Measurements from ENCODE around the gene ARL8B. TPM values are rescaled to one million over a fixed set of nuclear protein-coding genes. Genes with fewer than 3 reads are reported as not detected.
"Not testable (repeated sequence)": the region's sequence is repeated elsewhere in the genome, so short reads cannot be mapped to it uniquely, and the experiment has no call there.

The ARL8B gene
- total RNA-seq, 3 donors from 2014 or later: 47.2 to 68.5 (median 52.3) TPM

GRCh38 chr3:5098346-5098745 is 23.7 kb upstream of the ARL8B start:
- no peaks in the 10 kb centered on the region for H3K9me3 ChIP-seq

DNA sequence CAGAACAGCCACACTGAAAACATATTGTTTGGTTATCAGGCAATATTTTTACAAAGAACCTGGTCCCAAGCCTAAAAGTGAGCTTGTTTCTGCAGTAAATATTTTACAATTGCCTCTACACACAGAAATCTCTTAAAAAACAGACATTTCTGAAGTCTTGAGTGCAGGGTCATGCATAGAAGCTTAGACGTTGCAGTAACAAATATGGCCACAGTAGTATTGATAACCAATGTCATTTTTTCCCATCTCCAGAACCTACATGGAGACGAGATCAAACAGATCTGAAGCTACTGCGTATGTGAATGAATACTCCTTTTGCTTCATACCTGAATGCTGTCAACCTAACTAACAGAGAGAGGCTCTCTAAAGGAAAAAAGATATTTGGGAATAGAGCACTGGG is 19.6 kb upstream of the ARL8B start:
- no peak overlapping the region for H3K4me3 ChIP-seq

More at GRCh38 chr3:5098346-5098745, 23.7 kb upstream of the ARL8B start:
- Histone ChIP-seq H3K36me3 (no peaks in the 10 kb centered on the region), H3K4me3 (no peak overlapping the region), H3K27ac (no peak overlapping the region), H3K27me3 (peaks cover 0 to 5% of the 10 kb centered on the region in 2 donors), H3K4me1 (no peaks in the 10 kb centered on the region)
- TF ChIP-seq CTCF (IDR thresholded peaks at IDR 0.05) (no peak), POLR2AphosphoS5 (IDR thresholded peaks at IDR 0.05) (no peak), POLR2A (IDR thresholded peaks at IDR 0.05) (no peak)
- intact Hi-C loops (cut with DNase I; ENCODE audit: low total_unique reads): no loop called here
- DNase-seq (ENCODE audit: low spot score in 2 of 2): no peak

GRCh38 chr3:5103743-5104142 is 18.3 kb upstream of the ARL8B start:
- Histone ChIP-seq H3K9me3 (no peaks in the 10 kb centered on the region), H3K27me3 (no peaks in the 10 kb centered on the region), H3K4me1 (no peaks in the 10 kb centered on the region), H3K36me3 (no peaks in the 10 kb centered on the region), H3K4me3 (no peak overlapping the region), H3K27ac (no peak overlapping the region)
- no peak for TF ChIP-seq CTCF (IDR thresholded peaks at IDR 0.05)
- no peak for TF ChIP-seq POLR2A (IDR thresholded peaks at IDR 0.05)
- no peak for TF ChIP-seq POLR2AphosphoS5 (IDR thresholded peaks at IDR 0.05)
- intact Hi-C loops (cut with DNase I; ENCODE audit: low total_unique reads): no loop called here
- DNase-seq (ENCODE audit: low spot score in 2 of 2): no peak

More for the DNA sequence above, 19.6 kb upstream of the ARL8B start:
- no peak for TF ChIP-seq CTCF (IDR thresholded peaks at IDR 0.05)
- TF ChIP-seq POLR2A (IDR thresholded peaks at IDR 0.05): no peak
- TF ChIP-seq POLR2AphosphoS5 (IDR thresholded peaks at IDR 0.05): no peak
- no peaks in the 10 kb centered on the region for H3K36me3 ChIP-seq
- intact Hi-C loops (cut with DNase I; ENCODE audit: low total_unique reads): no loop called here
- H3K27me3 ChIP-seq: no peaks in the 10 kb centered on the region
- no peaks in the 10 kb centered on the region for H3K9me3 ChIP-seq
- H3K4me1 ChIP-seq: no peaks in the 10 kb centered on the region
- H3K27ac ChIP-seq: no peak overlapping the region
- DNase-seq (ENCODE audit: low spot score in 2 of 2): no peak

- H3K9me3 ChIP-seq: no peaks in the 10 kb centered on the region
- no peak overlapping the region for H3K4me3 ChIP-seq
- no peak overlapping the region for H3K27ac ChIP-seq
- no peaks in the 10 kb centered on the region for H3K36me3 ChIP-seq
- H3K4me1 ChIP-seq: no peaks in the 10 kb centered on the region
- TF ChIP-seq CTCF (IDR thresholded peaks at IDR 0.05): no peak
- DNase-seq (ENCODE audit: low spot score in 2 of 2): no peak
- no peaks in the 10 kb centered on the region for H3K27me3 ChIP-seq
- intact Hi-C loops (cut with DNase I; ENCODE audit: low total_unique reads): no loop called here
Observed at GRCh38 chr3:5105050-5105449, 17.0 kb upstream of the ARL8B start.

DNA sequence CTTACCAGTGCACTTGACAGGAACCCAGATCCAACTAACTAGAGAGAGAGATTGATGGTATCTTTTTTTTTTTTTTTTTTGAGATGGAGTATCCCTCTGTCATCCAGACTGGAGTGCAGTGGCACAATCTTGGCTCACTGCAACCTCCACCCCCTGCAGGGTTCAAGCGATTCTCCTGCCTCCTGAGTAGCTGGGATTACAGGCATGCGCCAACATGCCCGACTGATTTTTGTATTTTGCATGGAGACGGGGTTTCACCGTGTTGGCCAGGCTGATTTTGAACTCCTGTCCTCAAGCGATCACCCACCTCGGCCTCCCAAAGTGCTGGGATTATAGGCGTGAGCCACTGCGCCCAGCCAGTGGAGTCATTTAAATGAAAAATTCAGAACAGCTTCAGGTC is 15.7 kb upstream of the ARL8B start:
- H3K27ac ChIP-seq; H3K4me3 ChIP-seq; DNase-seq (ENCODE audit: low spot score in 2 of 2): not testable (repeated sequence)

DNA sequence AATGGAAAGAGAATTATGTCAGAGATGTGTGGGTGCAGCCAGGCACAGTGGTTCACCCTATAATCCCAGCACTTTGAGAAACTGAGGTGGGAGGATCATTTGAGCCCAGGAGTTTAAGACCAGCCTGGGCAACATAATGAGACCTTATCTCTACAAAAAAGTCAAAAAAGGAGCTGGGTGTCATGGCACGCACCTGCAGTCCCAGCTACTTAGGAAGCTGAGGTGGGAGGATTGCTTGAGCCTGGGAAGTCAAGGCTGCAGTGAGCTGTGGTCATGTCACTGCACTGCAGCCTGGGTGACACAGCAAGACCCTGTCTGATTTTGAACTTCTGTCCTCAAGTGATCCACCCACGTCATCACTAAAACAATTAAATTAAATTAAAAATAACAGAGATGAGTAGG is 15.2 kb upstream of the ARL8B start:
- H3K9me3 ChIP-seq; H3K4me3 ChIP-seq; DNase-seq (ENCODE audit: low spot score in 2 of 2); intact Hi-C loops (cut with DNase I; ENCODE audit: low total_unique reads); H3K36me3 ChIP-seq; H3K27ac ChIP-seq; H3K27me3 ChIP-seq; H3K4me1 ChIP-seq: not testable (repeated sequence)

More for the DNA sequence above, 15.7 kb upstream of the ARL8B start:
- intact Hi-C loops (cut with DNase I; ENCODE audit: low total_unique reads); H3K9me3 ChIP-seq; H3K4me1 ChIP-seq; H3K36me3 ChIP-seq; H3K27me3 ChIP-seq: not testable (repeated sequence)

All from breast epithelium (tissue), 4 donors.